Thymus (tissue), 11 donors: Measurements from ENCODE around the gene NDFIP1. TPM values are rescaled to one million over a fixed set of nuclear protein-coding genes. Genes with fewer than 3 reads are reported as not detected.

Experiments used
- DNase-seq, 9 donors: peaks; one replicate each; pipeline ENCODE4 v3.0.0-alpha.2; 2013; ENCODE audit warnings: low spot score in 9 of 9, low read depth in 6 of 9, missing footprints in 1 of 9
- H3K27ac ChIP-seq, 2 donors: one replicate each; pipeline ENCODE4 v1.5.1; 2013; ENCODE audit warnings: control low read depth in 1 of 2, low read depth in 1 of 2, low read length in 1 of 2, mild to moderate bottlenecking in 1 of 2, moderate library complexity in 1 of 2
- H3K27me3 ChIP-seq, 2 donors: one replicate each; pipeline ENCODE4 v1.5.1; 2013; ENCODE audit warnings: low read length in 1 of 2; ENCODE audit not compliant: control insufficient read depth in 2 of 2, insufficient read depth in 1 of 2
- H3K36me3 ChIP-seq, 2 donors: one replicate each; pipeline ENCODE4 v1.5.1; 2013; ENCODE audit warnings: low read length in 1 of 2, mild to moderate bottlenecking in 1 of 2, moderate library complexity in 1 of 2; ENCODE audit not compliant: control insufficient read depth in 2 of 2, insufficient read depth in 2 of 2
- H3K4me1 ChIP-seq, 2 donors: one replicate each; pipeline ENCODE4 v1.5.1; 2013; ENCODE audit warnings: low read length in 2 of 2; ENCODE audit not compliant: control insufficient read depth in 2 of 2, insufficient read depth in 2 of 2
- H3K4me3 ChIP-seq, 2 donors: one replicate each; pipeline ENCODE4 v1.5.1; 2013; ENCODE audit warnings: low read length in 2 of 2, control low read depth in 1 of 2, mild to moderate bottlenecking in 1 of 2
- H3K9me3 ChIP-seq, 2 donors: one replicate each; pipeline ENCODE4 v1.5.1; 2013; ENCODE audit warnings: low read length in 1 of 2, mild to moderate bottlenecking in 1 of 2; ENCODE audit not compliant: control insufficient read depth in 2 of 2, insufficient read depth in 1 of 2
- WGBS: extraction: QIAGEN DNeasy Blood & Tissue Kit; methylation state at CpG from one replicate; pipeline ENCODE4 v1.1.7; 2013; 5-methylcytosine and 5-hydroxymethylcytosine counted together
- polyA plus RNA-seq: library from polyadenylated mRNA; stranded (reverse); fragments of 200-250 nt; gene quantifications from one replicate; pipeline ENCODE4 v1.2.3, GENCODE V29; 2013
- total RNA-seq: library from RNA; stranded (reverse); fragments of 120-200 nt; gene quantifications from one replicate; pipeline ENCODE4 v1.2.4, GENCODE V29; 2013
- donor health status: healthy.

The NDFIP1 gene
- total and polyA plus RNA-seq, 2 donors: 39.7 to 121 TPM

GRCh38 chr5:142171270-142171669 lies 62.7 kb downstream of the NDFIP1 start:
- Histone ChIP-seq H3K27ac (no peak overlapping the region), H3K36me3 (no peaks in the 10 kb centered on the region), H3K4me3 (no peak overlapping the region), H3K27me3 (no peaks in the 10 kb centered on the region), H3K9me3 (no peaks in the 10 kb centered on the region), H3K4me1 (no peaks in the 10 kb centered on the region)
- 91% methylated on average over 4 of the region's 4 CpGs for WGBS
- DNase-seq: no peak

- WGBS: 75% methylated on average over 3 of the region's 3 CpGs
- no peaks in the 10 kb centered on the region for H3K4me1 ChIP-seq
Measured at GRCh38 chr5:142175039-142175438, 66.5 kb downstream of the NDFIP1 start.

GRCh38 chr5:142175461-142176142 lies 67.0 kb downstream of the NDFIP1 start:
- 89% methylated on average over 8 of the region's 8 CpGs for WGBS
- no peaks in the 10 kb centered on the region for H3K4me1 ChIP-seq
- no peaks in the 10 kb centered on the region for H3K27me3 ChIP-seq
- H3K4me3 ChIP-seq: no peak overlapping the region
- no peak overlapping the region for H3K27ac ChIP-seq
- DNase-seq: no peak
- H3K36me3 ChIP-seq: no peaks in the 10 kb centered on the region
- H3K9me3 ChIP-seq: no peaks in the 10 kb centered on the region

More at GRCh38 chr5:142175039-142175438, 66.5 kb downstream of the NDFIP1 start:
- Histone ChIP-seq H3K36me3 (no peaks in the 10 kb centered on the region), H3K9me3 (no peaks in the 10 kb centered on the region), H3K27ac (no peak overlapping the region), H3K27me3 (no peaks in the 10 kb centered on the region), H3K4me3 (no peak overlapping the region)
- DNase-seq: no peak

- no peak overlapping the region for H3K27ac ChIP-seq
- no peak overlapping the region for H3K4me3 ChIP-seq
- H3K27me3 ChIP-seq: peaks cover 0 to 2% of the 10 kb centered on the region in 2 donors
- DNase-seq: no peak
- no peaks in the 10 kb centered on the region for H3K36me3 ChIP-seq
- WGBS: 89% methylated on average over 2 of the region's 2 CpGs
- no peaks in the 10 kb centered on the region for H3K9me3 ChIP-seq
- no peaks in the 10 kb centered on the region for H3K4me1 ChIP-seq
Measured at GRCh38 chr5:142176255-142176654, 67.7 kb downstream of the NDFIP1 start.

- peaks cover 0 to 2% of the 10 kb centered on the region in 2 donors for H3K27me3 ChIP-seq
- no peaks in the 10 kb centered on the region for H3K9me3 ChIP-seq
- H3K4me3 ChIP-seq: no peak overlapping the region
- no peaks in the 10 kb centered on the region for H3K4me1 ChIP-seq
- WGBS: 99% methylated on average over 7 of the region's 7 CpGs
- H3K36me3 ChIP-seq: no peaks in the 10 kb centered on the region
- no peak overlapping the region for H3K27ac ChIP-seq
- no peak for DNase-seq
Measured at GRCh38 chr5:142178651-142179050, 70.1 kb downstream of the NDFIP1 start.

- DNase-seq: no peak
- WGBS: 93% methylated on average over 6 of the region's 6 CpGs
- no peak overlapping the region for H3K4me3 ChIP-seq
- no peaks in the 10 kb centered on the region for H3K36me3 ChIP-seq
- no peaks in the 10 kb centered on the region for H3K9me3 ChIP-seq
- no peak overlapping the region for H3K27ac ChIP-seq
- H3K4me1 ChIP-seq: no peaks in the 10 kb centered on the region
- peaks cover 0 to 2% of the 10 kb centered on the region in 2 donors for H3K27me3 ChIP-seq
Measured at GRCh38 chr5:142179776-142180387, 71.3 kb downstream of the NDFIP1 start.

GRCh38 chr5:142181096-142181495 lies 72.5 kb downstream of the NDFIP1 start:
- Histone ChIP-seq H3K36me3 (no peaks in the 10 kb centered on the region), H3K27me3 (peaks cover 0 to 2% of the 10 kb centered on the region in 2 donors), H3K4me3 (no peak overlapping the region), H3K9me3 (no peaks in the 10 kb centered on the region), H3K4me1 (no peaks in the 10 kb centered on the region), H3K27ac (no peak overlapping the region)
- no peak for DNase-seq
- 93% methylated on average over 6 of the region's 6 CpGs for WGBS

GRCh38 chr5:142181547-142182163 lies 73.1 kb downstream of the NDFIP1 start:
- Histone ChIP-seq H3K27me3 (peaks cover 0 to 2% of the 10 kb centered on the region in 2 donors), H3K36me3 (no peaks in the 10 kb centered on the region), H3K4me1 (no peaks in the 10 kb centered on the region), H3K27ac (no peak overlapping the region), H3K4me3 (no peak overlapping the region), H3K9me3 (no peaks in the 10 kb centered on the region)
- DNase-seq: no peak
- 93% methylated on average over 7 of the region's 7 CpGs for whole genome bisulfite sequencing

GRCh38 chr5:142182840-142183239 lies 74.3 kb downstream of the NDFIP1 start:
- H3K9me3 ChIP-seq: no peaks in the 10 kb centered on the region
- H3K27ac ChIP-seq: no peak overlapping the region
- no peak overlapping the region for H3K4me3 ChIP-seq
- DNase-seq: no peak
- peaks cover 0 to 5% of the 10 kb centered on the region in 2 donors for H3K27me3 ChIP-seq
- H3K4me1 ChIP-seq: no peaks in the 10 kb centered on the region
- H3K36me3 ChIP-seq: no peaks in the 10 kb centered on the region
- WGBS: 98% methylated on average over 5 of the region's 5 CpGs
